ENCODE measurements around the gene VAX1.
"Not testable (repeated sequence)": the region's sequence is repeated elsewhere in the genome, so short reads cannot be mapped to it uniquely, and the experiment has no call there.

VAX1 gene

GRCh38 chr10:117134306-117135025, 3.6 kb downstream of the VAX1 start:
- FAIRE-seq: no peak

- no peak for FAIRE-seq
These were observed 4.1 kb downstream of the VAX1 start for GRCh38 chr10:117134056-117134305.

GRCh38 chr10:117133273-117134055, 4.6 kb downstream of the VAX1 start:
- no peak for FAIRE-seq

GRCh38 chr10:117132751-117133231, 5.3 kb downstream of the VAX1 start:
- FAIRE-seq: no peak

- FAIRE-seq: no peak
These were observed 6.4 kb downstream of the VAX1 start for GRCh38 chr10:117131376-117132327.

- FAIRE-seq: no peak
These were observed 7.2 kb downstream of the VAX1 start for GRCh38 chr10:117130862-117131375.

- no peak for FAIRE-seq
These were observed 7.7 kb downstream of the VAX1 start for GRCh38 chr10:117130346-117130745.

GRCh38 chr10:117126645-117127044, 11.4 kb downstream of the VAX1 start:
- not testable (repeated sequence) for FAIRE-seq

GRCh38 chr10:117126034-117126433, 12.0 kb downstream of the VAX1 start:
- no peak for FAIRE-seq

GRCh38 chr10:117112220-117112619, 25.9 kb downstream of the VAX1 start:
- FAIRE-seq: no peak

GRCh38 chr10:117107238-117107637, 30.8 kb downstream of the VAX1 start:
- FAIRE-seq: no peak

- FAIRE-seq: no peak
These were observed 41.4 kb downstream of the VAX1 start for GRCh38 chr10:117096599-117097201.

GRCh38 chr10:117094856-117095255, 43.2 kb downstream of the VAX1 start:
- no peak for FAIRE-seq

- no peak for FAIRE-seq
These were observed 45.7 kb downstream of the VAX1 start for GRCh38 chr10:117092386-117092785.

- no peak for FAIRE-seq
These were observed 47.2 kb downstream of the VAX1 start for GRCh38 chr10:117090834-117091233.

- FAIRE-seq: no peak
These were observed 50.5 kb downstream of the VAX1 start for GRCh38 chr10:117087521-117087920.

- no peak for FAIRE-seq
These were observed 51.5 kb downstream of the VAX1 start for GRCh38 chr10:117086546-117086945.

GRCh38 chr10:117084421-117085246, 53.4 kb downstream of the VAX1 start:
- FAIRE-seq: not testable (repeated sequence)

Data from TTC549 (cell line).